ENCODE results near the gene IGFALS. TPM values are rescaled to one million over a fixed set of nuclear protein-coding genes. Genes with fewer than 3 reads are reported as not detected.

The IGFALS gene
- total RNA-seq, 1 donor from 2014 or later, result not detected

- no peaks in the 10 kb centered on the region for H3K4me1 ChIP-seq
- H3K36me3 ChIP-seq, result peaks cover 0 to 4% of the 10 kb centered on the region in 2 donors
- no peak overlapping the region for H3K27ac ChIP-seq
- intact Hi-C loops (cut with DNase I), result no loop called here
- H3K27me3 ChIP-seq, result no peaks in the 10 kb centered on the region
- no peak for DNase-seq (ENCODE audit: extremely low spot score in 2 of 2)
- TF ChIP-seq CTCF (IDR thresholded peaks at IDR 0.05), result no peak
- no peak for TF ChIP-seq POLR2AphosphoS5 (IDR thresholded peaks at IDR 0.05; ENCODE audit: insufficient read depth in 1 of 2, low read depth in 1 of 2)
- TF ChIP-seq POLR2A (IDR thresholded peaks at IDR 0.05), result no peak
- H3K4me3 ChIP-seq, result no peak overlapping the region
- peaks cover 4% of the 10 kb centered on the region for H3K9me3 ChIP-seq
These were observed 841 bp upstream of the IGFALS start for GRCh38 chr16:1794221-1794871.

- Histone ChIP-seq H3K27ac (no peak overlapping the region), H3K4me1 (peaks cover 9% of the 10 kb centered on the region), H3K27me3 (no peaks in the 10 kb centered on the region), H3K4me3 (no peak overlapping the region), H3K9me3 (peaks cover 1% of the 10 kb centered on the region), H3K36me3 (peaks cover 0 to 17% of the 10 kb centered on the region in 2 donors)
- DNase-seq (ENCODE audit: extremely low spot score in 2 of 2), result no peak
- intact Hi-C loops (cut with DNase I), result no loop called here
- no peak for TF ChIP-seq CTCF (IDR thresholded peaks at IDR 0.05)
These were observed 498 bp downstream of the IGFALS start for GRCh38 chr16:1792836-1793577.

GRCh38 chr16:1791943-1792812 lies 1.3 kb downstream of the IGFALS start:
- H3K36me3 ChIP-seq, result peaks cover 0 to 18% of the 10 kb centered on the region in 2 donors
- intact Hi-C loops (cut with DNase I), result no loop called here

GRCh38 chr16:1791256-1791942 lies 2.1 kb downstream of the IGFALS start:
- TF ChIP-seq CTCF (IDR thresholded peaks at IDR 0.05), result no peak
- H3K4me1 ChIP-seq, result peaks cover 9% of the 10 kb centered on the region
- H3K36me3 ChIP-seq, result peaks cover 0 to 26% of the 10 kb centered on the region in 2 donors
- no peaks in the 10 kb centered on the region for H3K9me3 ChIP-seq
- no peaks in the 10 kb centered on the region for H3K27me3 ChIP-seq
- intact Hi-C loops (cut with DNase I), result no loop called here
- H3K27ac ChIP-seq, result no peak overlapping the region
- no peak for DNase-seq (ENCODE audit: extremely low spot score in 2 of 2)
- H3K4me3 ChIP-seq, result no peak overlapping the region

More at GRCh38 chr16:1791943-1792812, 1.3 kb downstream of the IGFALS start:
- H3K4me3 ChIP-seq, result no peak overlapping the region
- no peak for TF ChIP-seq CTCF (IDR thresholded peaks at IDR 0.05)
- no peak for TF ChIP-seq POLR2A (IDR thresholded peaks at IDR 0.05)
- TF ChIP-seq POLR2AphosphoS5 (IDR thresholded peaks at IDR 0.05; ENCODE audit: insufficient read depth in 1 of 2, low read depth in 1 of 2), result no peak
- no peaks in the 10 kb centered on the region for H3K9me3 ChIP-seq
- no peak for DNase-seq (ENCODE audit: extremely low spot score in 2 of 2)
- peaks cover 9% of the 10 kb centered on the region for H3K4me1 ChIP-seq
- H3K27ac ChIP-seq, result no peak overlapping the region
- H3K27me3 ChIP-seq, result no peaks in the 10 kb centered on the region

Data from vagina (tissue), 2 donors.